Heart left ventricle (tissue), 16 donors: Measurements from ENCODE around the gene ZGPAT. TPM values are rescaled to one million over a fixed set of nuclear protein-coding genes. Genes with fewer than 3 reads are reported as not detected.

ENCODE experiments used
- ATAC-seq, 4 donors: fragments of 200-7000 bp; cut with Tn5 transposase; one replicate each; pipeline ENCODE4 v1.9.1; 2020 to 2022; ENCODE audit warnings: moderate library complexity in 4 of 4, mild to moderate bottlenecking in 3 of 4, moderate number of reproducible peaks in 1 of 4
- DNase-seq, 5 donors: peaks; one replicate each; pipeline ENCODE4 v3.0.0-alpha.2; 2020
- H3K27ac ChIP-seq, 12 donors: fragments of 200-600 bp; sonication (generic) in 4 of 12; one replicate each; pipeline versions ENCODE4 v1.5.0 to v1.8.0; 2016 to 2022; ENCODE audit warnings: mild to moderate bottlenecking in 2 of 12
- H3K27me3 ChIP-seq, 9 donors: fragments of 200-600 bp; sonication (generic) in 2 of 9; one replicate each; pipeline versions ENCODE4 v1.5.1 to v1.8.0; 2016 to 2022; ENCODE audit warnings: mild to moderate bottlenecking in 3 of 9
- H3K36me3 ChIP-seq, 9 donors: fragments of 200-600 bp; sonication (generic) in 2 of 9; one replicate each; pipeline versions ENCODE4 v1.5.0 to v1.8.0; 2018 to 2022; ENCODE audit warnings: mild to moderate bottlenecking in 2 of 9
- H3K4me1 ChIP-seq, 12 donors: fragments of 200-600 bp; sonication (generic) in 4 of 12; one replicate each; pipeline versions ENCODE4 v1.5.0 to v1.8.0; 2016 to 2022; ENCODE audit warnings: mild to moderate bottlenecking in 3 of 12
- H3K4me3 ChIP-seq, 12 donors: fragments of 200-600 bp; sonication (generic) in 4 of 12; one replicate each; pipeline versions ENCODE4 v1.5.0 to v1.8.0; 2017 to 2022; ENCODE audit warnings: mild to moderate bottlenecking in 9 of 12, moderate library complexity in 4 of 12
- H3K9me3 ChIP-seq, 12 donors: fragments of 200-600 bp; sonication (generic) in 4 of 12; one replicate each; pipeline versions ENCODE4 v1.5.0 to v1.8.0; 2016 to 2022; ENCODE audit warnings: mild to moderate bottlenecking in 1 of 12
- POLR2A ChIP-seq, 2 donors: fragments of 450-650 bp; IDR thresholded peaks; one replicate each; pipeline ENCODE4 v1.6.1; 2017; ENCODE audit warnings: antibody characterized with exemption in 2 of 2, mild to moderate bottlenecking in 2 of 2, moderate library complexity in 2 of 2
- WGBS, 4 donors: extraction: QIAGEN DNeasy Blood & Tissue Kit in 2 of 4; methylation state at CpG; one replicate each; pipeline versions ENCODE4 v1.1.5 to v1.1.7; 2013 to 2018; 5-methylcytosine and 5-hydroxymethylcytosine counted together
- intact Hi-C, 10 donors: fragments of 100-400 bp; cut with DNase I; formaldehyde crosslinking; loops; one replicate each; pipeline versions ENCODE4 v1.11.1 to v1.14.2; 2022
- polyA plus RNA-seq, 2 donors: library from polyadenylated mRNA; stranded (reverse); fragments of 200-250 nt; gene quantifications; one replicate each; pipeline ENCODE4 v1.2.3, GENCODE V29; 2013
- total RNA-seq, 9 donors: library from RNA; depleted of rRNA in 2 of 9; stranded (reverse); fragments of >200 nt in 2 of 9; fragmentation: NEBNext Ultra II Directional in 3 of 9; extraction: Animal tissue kit (Norgen Biotek cat#: 25700) in 3 of 9; gene quantifications; one replicate each; pipeline versions ENCODE4 v1.1.0 to v1.2.4, GENCODE V29; 2016 to 2023
- TF ChIP-seq, protein P1 (sequence below), 12 donors: fragments of 200-600 bp; sonication (generic) in 4 of 12; IDR thresholded peaks; one replicate each; pipeline versions ENCODE4 v1.5.0 to v1.8.0; 2018 to 2022; ENCODE audit warnings: antibody characterized with exemption in 12 of 12, mild to moderate bottlenecking in 5 of 12
- donor health status: ischemic (EF 13 %, LVEDD 7.1; RV severe dilation, severe dysfunction).
- donor health status: healthy with polysubstance abuse.
- donor health status: DM: no; HTN: yes; CAD: no.
- donor health status: DM: no; HTN: no; CAD: no.
- donor health status: ischemic (EF 25% LVEDD 6.9; RV normal size, moderate dysfunction).
- donor health status: ischemic (EF 25% LVEDD 5.7; RV mildly dilated, moderate dysfunction).
- donor health status: healthy.
- donor health status: DM: yes; HTN: yes; CAD: no.
- donor health status: ischemic (EF 35%, LVEDD 5.7; RV mildly dilated, moderate dysfunction).
- donor health status: nonischemic (EF 11% LVEDD 7.7; RV severe dilation, severe dysfunction).
- donor health status: DM: yes; HTN: yes; CAD: no.
- donor health status: PGD.
- donor health status: ischemic (EF 29% LVEDD 5.4; RV normal size, mild dysfunction).
- donor health status: nonischemic (EF 23%, LVEDD 6.1; RV moderate dilation, normal function).

ZGPAT gene
- total and polyA plus RNA-seq, 11 donors = 12.9 to 34.4 (median 20.0) TPM

DNA sequence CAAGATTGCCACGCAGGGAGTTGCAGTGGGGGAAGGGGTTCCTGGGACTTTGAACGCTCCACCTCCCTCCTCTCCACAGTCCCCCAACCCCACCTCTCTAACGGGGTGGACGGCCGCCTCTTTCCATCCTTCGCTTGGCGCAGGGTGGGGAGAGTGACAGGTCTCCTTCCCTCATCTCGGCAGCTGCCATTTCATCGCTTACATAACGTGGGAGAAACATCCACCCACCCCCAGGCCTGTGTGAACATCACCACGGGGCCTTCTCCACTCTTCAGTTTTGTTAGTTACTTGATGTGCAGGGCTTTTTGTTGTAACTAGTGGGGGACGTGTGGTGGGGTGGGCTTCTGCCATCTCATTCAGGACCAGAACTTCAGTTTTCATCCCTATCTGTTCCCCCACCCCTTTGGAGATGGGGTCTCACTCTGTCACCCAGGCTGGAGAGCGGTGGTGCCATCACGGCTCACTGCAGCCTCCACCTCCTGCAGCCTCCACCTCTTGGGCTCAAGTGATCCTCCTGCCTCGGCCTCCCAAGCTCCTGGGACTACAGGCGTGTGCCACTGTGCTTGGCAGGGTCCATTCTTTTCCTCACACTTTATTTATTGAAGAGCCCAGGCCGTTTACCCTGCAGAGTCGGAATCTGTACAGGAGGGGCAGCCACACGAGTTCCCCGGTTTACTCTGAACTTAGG is 32.0 kb upstream of the ZGPAT start:
- Histone ChIP-seq H3K9me3 (no peaks in the 10 kb centered on the region), H3K27me3 (no peaks in the 10 kb centered on the region), H3K4me3 (no peak overlapping the region), H3K36me3 (peaks cover 0 to 67% (median 48%) of the 10 kb centered on the region in 9 donors), H3K27ac (no peak overlapping the region), H3K4me1 (no peaks in the 10 kb centered on the region)
- ATAC-seq (no peak), DNase-seq (peak in 1 of 5 donors; percentile 39)
- intact Hi-C loops = loop anchor here in 1 of 10 donors (10.0 kb wide), 1 partner anchor 59 kb away; the partner anchor contains the start of genes LIME1 and SLC2A4RG
- 94 to 96% (median 95%) methylated on average over 20 of the region's 20 CpGs for WGBS, 4 donors
- no peak for TF ChIP-seq POLR2A (IDR thresholded peaks at IDR 0.05)
- TF ChIP-seq, protein P1, sequence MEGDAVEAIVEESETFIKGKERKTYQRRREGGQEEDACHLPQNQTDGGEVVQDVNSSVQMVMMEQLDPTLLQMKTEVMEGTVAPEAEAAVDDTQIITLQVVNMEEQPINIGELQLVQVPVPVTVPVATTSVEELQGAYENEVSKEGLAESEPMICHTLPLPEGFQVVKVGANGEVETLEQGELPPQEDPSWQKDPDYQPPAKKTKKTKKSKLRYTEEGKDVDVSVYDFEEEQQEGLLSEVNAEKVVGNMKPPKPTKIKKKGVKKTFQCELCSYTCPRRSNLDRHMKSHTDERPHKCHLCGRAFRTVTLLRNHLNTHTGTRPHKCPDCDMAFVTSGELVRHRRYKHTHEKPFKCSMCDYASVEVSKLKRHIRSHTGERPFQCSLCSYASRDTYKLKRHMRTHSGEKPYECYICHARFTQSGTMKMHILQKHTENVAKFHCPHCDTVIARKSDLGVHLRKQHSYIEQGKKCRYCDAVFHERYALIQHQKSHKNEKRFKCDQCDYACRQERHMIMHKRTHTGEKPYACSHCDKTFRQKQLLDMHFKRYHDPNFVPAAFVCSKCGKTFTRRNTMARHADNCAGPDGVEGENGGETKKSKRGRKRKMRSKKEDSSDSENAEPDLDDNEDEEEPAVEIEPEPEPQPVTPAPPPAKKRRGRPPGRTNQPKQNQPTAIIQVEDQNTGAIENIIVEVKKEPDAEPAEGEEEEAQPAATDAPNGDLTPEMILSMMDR (IDR thresholded peaks at IDR 0.05) = no peak

DNA sequence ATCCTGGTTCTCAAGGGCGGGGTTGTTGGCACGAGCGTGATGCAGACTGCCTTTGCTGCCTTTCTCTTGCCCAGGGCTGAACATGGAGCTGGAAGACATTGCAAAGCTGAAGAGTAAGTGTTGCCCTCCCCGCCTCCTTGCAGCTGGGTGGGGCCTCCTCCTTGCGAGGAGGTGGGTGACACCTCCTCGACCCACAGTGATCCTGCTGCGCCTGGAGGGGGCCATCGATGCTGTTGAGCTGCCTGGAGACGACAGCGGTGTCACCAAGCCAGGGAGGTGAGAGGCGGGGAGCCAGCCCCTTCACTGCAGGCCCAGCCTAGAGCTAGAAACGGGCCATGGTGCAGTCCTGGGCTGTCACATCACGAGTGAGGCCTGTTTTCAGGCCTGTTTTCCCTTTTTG is 29.8 kb upstream of the ZGPAT start:
- peaks cover 0 to 56% (median 40%) of the 10 kb centered on the region in 9 donors for H3K36me3 ChIP-seq
- H3K27me3 ChIP-seq = no peaks in the 10 kb centered on the region
- 85 to 89% (median 89%) methylated on average over 11 to 13 of the region's 13 CpGs for WGBS, 4 donors
- intact Hi-C loops = loop anchor here in 1 of 10 donors (10.0 kb wide), 1 partner anchor 57 kb away; the partner anchor contains the start of genes LIME1 and SLC2A4RG
- no peak overlapping the region for H3K4me3 ChIP-seq
- no peak for TF ChIP-seq POLR2A (IDR thresholded peaks at IDR 0.05)
- TF ChIP-seq, protein P1 (IDR thresholded peaks at IDR 0.05) = no peak
- no peaks in the 10 kb centered on the region for H3K9me3 ChIP-seq
- no peak for ATAC-seq
- no peak overlapping the region for H3K27ac ChIP-seq
- no peak for DNase-seq
- peaks cover 0 to 21% (median 15%) of the 10 kb centered on the region in 12 donors for H3K4me1 ChIP-seq

- no peak for TF ChIP-seq POLR2A (IDR thresholded peaks at IDR 0.05)
- TF ChIP-seq, protein P1 (IDR thresholded peaks at IDR 0.05) = no peak
- Histone ChIP-seq H3K4me1 (peaks cover 0 to 28% (median 18%) of the 10 kb centered on the region in 12 donors), H3K27ac (no peak overlapping the region), H3K9me3 (no peaks in the 10 kb centered on the region), H3K36me3 (peaks cover 0 to 54% (median 34%) of the 10 kb centered on the region in 9 donors), H3K4me3 (no peak overlapping the region), H3K27me3 (no peaks in the 10 kb centered on the region)
- WGBS, 4 donors = 88 to 91% (median 89%) methylated on average over 29 to 38 of the region's 38 CpGs
- ATAC-seq (no peak), DNase-seq (no peak)
- intact Hi-C loops = loop anchor here in 1 of 10 donors (10.0 kb wide), 1 partner anchor 56 kb away; the partner anchor contains the start of genes LIME1 and SLC2A4RG
Measured at GRCh38 chr20:63678667-63679465, 29.0 kb upstream of the ZGPAT start.
